CD8-positive, alpha-beta memory T cell (primary cell): ENCODE measurements around the gene EDC4. TPM values are rescaled to one million over a fixed set of nuclear protein-coding genes. Genes with fewer than 3 reads are reported as not detected.

Source experiments
- CTCF ChIA-PET: fragments of 350-600 bp; sonication (Branson Sonifier 250); formaldehyde crosslinking; loops from one replicate; lab custom pipeline; 2021; ENCODE audit warnings: antibody characterized with exemption; lab: Charles Lee
- POLR2A ChIA-PET: fragments of 350-600 bp; sonication (Branson Sonifier 250); formaldehyde crosslinking; loops from one replicate; lab custom pipeline; 2021; ENCODE audit warnings: antibody characterized with exemption; lab: Charles Lee
- DNase-seq, 5 donors: peaks; one replicate each; pipeline versions ENCODE4 v3.0.0 to v3.0.0-alpha.2; 2020 to 2022; ENCODE audit warnings: mixed read lengths in 1 of 5
- H3K27ac ChIP-seq: one replicate; pipeline ENCODE4 v1.7.0; 2013; ENCODE audit warnings: low read depth, mild to moderate bottlenecking, low read length, moderate library complexity
- H3K27me3 ChIP-seq: 2 replicates; pipeline ENCODE4 v1.7.0; 2013; ENCODE audit warnings: low read length, mild to moderate bottlenecking; ENCODE audit not compliant: insufficient read depth, poor library complexity, severe bottlenecking
- H3K36me3 ChIP-seq: 2 replicates; pipeline ENCODE4 v1.7.0; 2013; ENCODE audit warnings: mild to moderate bottlenecking, low read length, moderate library complexity; ENCODE audit not compliant: insufficient read depth
- H3K4me1 ChIP-seq: 2 replicates; pipeline ENCODE4 v1.7.0; 2013; ENCODE audit warnings: mild to moderate bottlenecking, low read length, moderate library complexity; ENCODE audit not compliant: insufficient read depth
- H3K4me3 ChIP-seq: 2 replicates; pipeline ENCODE4 v1.7.0; 2013; ENCODE audit warnings: mild to moderate bottlenecking, low read length
- H3K9me3 ChIP-seq: 2 replicates; pipeline ENCODE4 v1.7.0; 2013; ENCODE audit warnings: mild to moderate bottlenecking, low read length
- H3K27ac Mint-ChIP-seq, 8 donors: one replicate each; pipeline ENCODE4 v1.8.0; 2020 to 2021; ENCODE audit warnings: mixed read lengths in 8 of 8, mild to moderate bottlenecking in 6 of 8, inconsistent platforms in 3 of 8, moderate library complexity in 3 of 8
- H3K27me3 Mint-ChIP-seq, 2 donors: one replicate each; pipeline ENCODE4 v1.8.0; 2020 to 2021; ENCODE audit warnings: mixed read lengths in 2 of 2, mild to moderate bottlenecking in 1 of 2, moderate library complexity in 1 of 2
- H3K36me3 Mint-ChIP-seq, 3 donors: one replicate each; pipeline ENCODE4 v1.8.0; 2020 to 2021; ENCODE audit warnings: mixed read lengths in 3 of 3, inconsistent platforms in 1 of 3, mild to moderate bottlenecking in 1 of 3
- H3K4me1 Mint-ChIP-seq, 3 donors: one replicate each; pipeline ENCODE4 v1.8.0; 2020 to 2021; ENCODE audit warnings: mixed read lengths in 3 of 3, inconsistent platforms in 1 of 3, mild to moderate bottlenecking in 1 of 3
- H3K4me3 Mint-ChIP-seq, 7 donors: one replicate each; pipeline ENCODE4 v1.8.0; 2020 to 2021; ENCODE audit warnings: mixed read lengths in 7 of 7, mild to moderate bottlenecking in 6 of 7, moderate library complexity in 4 of 7, inconsistent platforms in 2 of 7
- H3K9me3 Mint-ChIP-seq, 5 donors: one replicate each; pipeline ENCODE4 v1.8.0; 2020 to 2022; ENCODE audit warnings: mixed read lengths in 5 of 5, mild to moderate bottlenecking in 3 of 5, moderate library complexity in 2 of 5, inconsistent platforms in 1 of 5
- polyA plus RNA-seq: library from polyadenylated mRNA; unstranded; fragments of 300-500 nt; fragmentation: Illumina TruSeq; gene quantifications from one replicate; pipeline ENCODE4 v1.2.3, GENCODE V29; 2021
- total RNA-seq, 2 experiments: library from RNA; stranded (reverse); gene quantifications; one replicate each; pipeline ENCODE4 v1.2.3, GENCODE V29; 2021

EDC4 gene
- total and polyA plus RNA-seq, 3 experiments from 2014 or later: 30.1 to 108 (median 105) TPM

DNA sequence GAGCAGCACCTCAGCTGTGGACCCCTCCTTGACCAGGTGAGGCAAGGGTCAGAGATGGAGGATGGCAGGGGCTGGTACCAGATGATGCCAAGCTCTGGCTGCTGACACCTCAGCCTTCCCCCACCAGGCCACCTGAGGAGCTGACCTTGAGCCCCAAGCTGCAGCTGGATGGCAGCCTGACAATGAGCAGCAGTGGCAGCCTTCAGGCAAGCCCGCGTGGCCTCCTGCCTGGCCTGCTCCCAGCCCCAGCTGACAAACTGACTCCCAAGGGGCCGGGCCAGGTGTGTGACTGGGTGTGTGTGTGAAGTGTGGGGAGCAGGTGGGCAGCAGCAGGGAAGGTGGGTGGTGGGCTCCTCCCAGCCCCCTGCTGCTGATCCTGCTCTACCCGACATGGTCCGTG lies 7.1 kb downstream of the EDC4 start:
- Histone ChIP-seq H3K27ac (no peak overlapping the region), H3K4me1 (peaks cover 14% of the 10 kb centered on the region), H3K4me3 (no peak overlapping the region), H3K9me3 (no peaks in the 10 kb centered on the region), H3K36me3 (peaks cover 84% of the 10 kb centered on the region), H3K27me3 (no peaks in the 10 kb centered on the region)
- Mint-ChIP-seq H3K9me3 (no peaks in the 10 kb centered on the region), H3K4me3 (no peak overlapping the region), H3K36me3 (peaks cover 0 to 95% (median 2%) of the 10 kb centered on the region in 3 donors), H3K4me1 (peaks cover 12 to 15% (median 14%) of the 10 kb centered on the region in 3 donors), H3K27me3 (no peaks in the 10 kb centered on the region), H3K27ac (no peak overlapping the region)
- no peak for DNase-seq
- POLR2A ChIA-PET: interaction anchor here (0.6 kb wide), 1 partner anchor 128 kb away, joined by 8 read pairs; no protein-coding TSS in a partner anchor
- CTCF ChIA-PET: interaction anchor here (0.7 to 2.5 kb wide), 6 partner anchors 11 to 359 kb away, joined by 3 to 10 read pairs (median 4); no protein-coding TSS in a partner anchor

DNA sequence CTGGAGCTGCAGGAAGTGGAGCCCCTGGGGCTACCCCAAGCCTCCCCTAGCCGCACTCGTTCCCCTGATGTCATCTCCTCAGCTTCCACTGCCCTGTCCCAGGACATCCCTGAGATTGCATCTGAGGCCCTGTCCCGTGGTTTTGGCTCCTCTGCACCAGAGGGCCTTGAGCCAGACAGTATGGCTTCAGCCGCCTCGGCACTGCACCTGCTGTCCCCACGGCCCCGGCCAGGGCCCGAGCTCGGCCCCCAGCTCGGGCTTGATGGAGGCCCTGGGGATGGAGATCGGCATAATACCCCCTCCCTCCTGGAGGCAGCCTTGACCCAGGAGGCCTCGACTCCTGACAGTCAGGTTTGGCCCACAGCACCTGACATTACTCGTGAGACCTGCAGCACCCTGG lies 7.7 kb downstream of the EDC4 start:
- Mint-ChIP-seq H3K27me3 (no peaks in the 10 kb centered on the region), H3K27ac (peak overlapping the region in 1 of 8 donors; percentile 72), H3K4me1 (peaks cover 6 to 8% (median 7%) of the 10 kb centered on the region in 3 donors), H3K36me3 (peaks cover 0 to 93% (median 2%) of the 10 kb centered on the region in 3 donors), H3K4me3 (no peak overlapping the region), H3K9me3 (no peaks in the 10 kb centered on the region)
- Histone ChIP-seq H3K36me3 (peaks cover 84% of the 10 kb centered on the region), H3K4me3 (no peak overlapping the region), H3K4me1 (peaks cover 8% of the 10 kb centered on the region), H3K9me3 (no peaks in the 10 kb centered on the region), H3K27ac (no peak overlapping the region), H3K27me3 (no peaks in the 10 kb centered on the region)
- DNase-seq: no peak
- ChIA-PET CTCF (interaction anchor here (0.7 to 4.1 kb wide), 2 partner anchors 160 to 161 kb away, joined by 4 to 44 read pairs; no protein-coding TSS in a partner anchor), POLR2A (no interaction called here)

DNA sequence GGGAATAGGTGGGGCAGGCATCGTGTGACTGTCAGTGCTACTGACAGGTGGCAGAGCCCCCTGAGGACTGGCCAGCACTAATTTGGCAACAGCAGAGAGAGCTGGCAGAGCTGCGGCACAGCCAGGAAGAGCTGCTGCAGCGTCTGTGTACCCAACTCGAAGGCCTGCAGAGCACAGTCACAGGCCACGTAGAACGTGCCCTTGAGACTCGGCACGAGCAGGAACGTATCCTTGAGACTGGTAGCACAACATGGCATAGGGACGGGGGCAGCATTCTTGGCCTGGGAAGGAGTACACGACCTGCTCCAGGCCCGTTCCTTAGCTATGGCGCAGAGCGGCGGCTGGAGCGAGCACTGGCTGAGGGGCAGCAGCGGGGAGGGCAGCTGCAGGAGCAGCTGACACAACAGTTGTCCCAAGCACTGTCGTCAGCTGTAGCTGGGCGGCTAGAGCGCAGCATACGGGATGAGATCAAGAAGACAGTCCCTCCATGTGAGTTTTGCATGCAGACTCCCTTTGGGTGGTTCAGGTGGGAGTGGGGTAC lies 8.8 kb downstream of the EDC4 start:
- Mint-ChIP-seq H3K4me3 (no peak overlapping the region), H3K27ac (no peak overlapping the region), H3K36me3 (peaks cover 0 to 90% (median 2%) of the 10 kb centered on the region in 3 donors), H3K27me3 (no peaks in the 10 kb centered on the region), H3K9me3 (no peaks in the 10 kb centered on the region), H3K4me1 (no peaks in the 10 kb centered on the region)
- no peak overlapping the region for H3K27ac ChIP-seq
- peaks cover 78% of the 10 kb centered on the region for H3K36me3 ChIP-seq
- ChIA-PET POLR2A (no interaction called here), CTCF (interaction anchor here (0.7 to 4.1 kb wide), 8 partner anchors 9 to 360 kb away, joined by 3 to 44 read pairs (median 4); partner anchors contain the start of gene CENPT)
- no peaks in the 10 kb centered on the region for H3K4me1 ChIP-seq
- no peaks in the 10 kb centered on the region for H3K27me3 ChIP-seq
- no peak overlapping the region for H3K4me3 ChIP-seq
- H3K9me3 ChIP-seq: no peaks in the 10 kb centered on the region
- DNase-seq: no peak

DNA sequence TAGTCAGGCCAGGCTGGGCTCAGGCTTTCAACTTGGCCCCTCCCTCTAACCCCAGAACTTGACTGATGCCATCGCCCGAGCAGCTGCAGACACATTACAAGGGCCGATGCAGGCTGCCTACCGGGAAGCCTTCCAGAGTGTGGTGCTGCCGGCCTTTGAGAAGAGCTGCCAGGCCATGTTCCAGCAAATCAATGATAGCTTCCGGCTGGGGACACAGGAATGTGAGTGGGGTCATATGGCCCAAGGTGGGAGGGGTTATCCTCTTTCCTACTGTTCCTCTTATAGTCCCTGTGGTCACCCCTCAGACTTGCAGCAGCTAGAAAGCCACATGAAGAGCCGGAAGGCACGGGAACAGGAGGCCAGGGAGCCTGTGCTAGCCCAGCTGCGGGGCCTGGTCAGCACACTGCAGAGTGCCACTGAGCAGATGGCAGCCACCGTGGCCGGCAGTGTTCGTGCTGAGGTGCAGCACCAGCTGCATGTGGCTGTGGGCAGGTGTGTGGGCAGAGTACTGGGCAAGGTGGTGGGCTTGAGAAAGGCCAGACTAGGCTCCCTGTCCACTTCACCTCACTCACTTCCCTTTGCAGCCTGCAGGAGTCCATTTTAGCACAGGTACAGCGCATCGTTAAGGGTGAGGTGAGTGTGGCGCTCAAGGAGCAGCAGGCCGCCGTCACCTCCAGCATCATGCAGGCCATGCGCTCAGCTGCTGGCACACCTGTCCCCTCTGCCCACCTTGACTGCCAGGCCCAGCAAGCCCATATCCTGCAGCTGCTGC lies 9.7 kb downstream of the EDC4 start:
- POLR2A ChIA-PET: no interaction called here
- no peak overlapping the region for H3K4me3 Mint-ChIP-seq
- DNase-seq: no peak
- H3K36me3 ChIP-seq: peaks cover 69% of the 10 kb centered on the region
- no peaks in the 10 kb centered on the region for H3K9me3 ChIP-seq
- no peaks in the 10 kb centered on the region for H3K27me3 ChIP-seq
- no peak overlapping the region for H3K27ac ChIP-seq
- CTCF ChIA-PET: interaction anchor here (0.7 to 4.1 kb wide), 23 partner anchors 8 to 361 kb away, joined by 3 to 44 read pairs (median 6); partner anchors contain the start of genes CENPT, CTRL, EDC4 and NFATC3
- peak overlapping the region in 1 of 8 donors; percentile 24 for H3K27ac Mint-ChIP-seq
- H3K4me1 ChIP-seq: no peaks in the 10 kb centered on the region
- H3K4me1 Mint-ChIP-seq: no peaks in the 10 kb centered on the region
- H3K27me3 Mint-ChIP-seq: no peaks in the 10 kb centered on the region
- no peaks in the 10 kb centered on the region for H3K9me3 Mint-ChIP-seq
- peaks cover 0 to 84% (median 2%) of the 10 kb centered on the region in 3 donors for H3K36me3 Mint-ChIP-seq
- no peak overlapping the region for H3K4me3 ChIP-seq

DNA sequence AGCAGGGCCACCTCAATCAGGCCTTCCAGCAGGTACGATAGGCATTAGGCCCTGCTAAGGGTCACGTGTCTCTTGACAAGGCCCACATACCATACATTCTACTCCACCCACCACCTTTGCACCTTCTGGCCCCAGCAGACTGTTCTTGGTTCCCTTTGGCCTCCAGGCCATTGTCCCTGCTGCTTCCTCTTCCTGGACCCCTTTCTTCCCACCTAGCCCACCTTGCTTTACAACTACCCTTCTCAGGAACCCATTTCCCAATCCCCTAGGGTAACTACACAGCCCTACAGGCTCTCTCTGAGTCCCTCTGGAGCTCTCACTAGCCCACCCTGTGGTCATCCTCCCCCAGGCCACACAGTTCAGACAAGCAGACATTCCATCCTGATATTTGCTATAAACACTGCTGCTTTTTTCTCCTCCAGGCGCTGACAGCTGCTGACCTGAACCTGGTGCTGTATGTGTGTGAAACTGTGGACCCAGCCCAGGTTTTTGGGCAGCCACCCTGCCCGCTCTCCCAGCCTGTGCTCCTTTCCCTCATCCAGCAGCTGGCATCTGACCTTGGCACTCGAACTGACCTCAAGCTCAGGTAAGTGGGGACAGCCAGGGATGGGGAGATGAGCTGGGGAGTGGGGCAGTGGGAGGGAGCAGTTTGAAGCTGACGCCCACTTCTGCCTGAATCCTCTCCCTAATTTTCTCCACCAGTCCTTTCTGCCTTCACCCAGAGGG lies 10.5 kb downstream of the EDC4 start:
- H3K4me3 ChIP-seq: no peak overlapping the region
- H3K4me1 ChIP-seq: no peaks in the 10 kb centered on the region
- Mint-ChIP-seq H3K4me1 (no peaks in the 10 kb centered on the region), H3K27me3 (no peaks in the 10 kb centered on the region), H3K9me3 (no peaks in the 10 kb centered on the region), H3K27ac (peak overlapping the region in 3 of 8 donors; percentile 17 to 82 (median 24)), H3K36me3 (peaks cover 0 to 76% (median 2%) of the 10 kb centered on the region in 3 donors), H3K4me3 (no peak overlapping the region)
- no peaks in the 10 kb centered on the region for H3K9me3 ChIP-seq
- DNase-seq: no peak
- no peak overlapping the region for H3K27ac ChIP-seq
- peaks cover 62% of the 10 kb centered on the region for H3K36me3 ChIP-seq
- no peaks in the 10 kb centered on the region for H3K27me3 ChIP-seq
- ChIA-PET POLR2A (interaction anchor here (0.5 kb wide), 1 partner anchor 557 kb away, joined by 3 read pairs; no protein-coding TSS in a partner anchor), CTCF (interaction anchor here (0.7 to 4.1 kb wide), 51 partner anchors 9 to 408 kb away, joined by 3 to 44 read pairs (median 5); partner anchors contain the start of genes CTRL, DDX28, DUS2 and EDC4)

DNA sequence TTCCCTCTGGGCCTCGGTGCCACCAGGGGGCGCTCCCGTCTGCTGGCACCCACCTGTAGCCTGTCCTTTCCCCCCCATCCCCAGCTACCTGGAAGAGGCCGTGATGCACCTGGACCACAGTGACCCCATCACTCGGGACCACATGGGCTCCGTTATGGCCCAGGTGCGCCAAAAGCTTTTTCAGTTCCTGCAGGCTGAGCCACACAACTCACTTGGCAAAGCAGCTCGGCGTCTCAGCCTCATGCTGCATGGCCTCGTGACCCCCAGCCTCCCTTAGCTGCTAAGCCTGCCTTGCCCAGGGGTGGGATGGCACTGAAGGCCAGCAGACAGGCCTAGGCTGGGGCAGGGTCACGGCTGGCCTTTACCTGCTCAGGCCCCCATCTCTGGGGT lies 11.0 kb downstream of the EDC4 start:
- CTCF ChIA-PET: interaction anchor here (0.7 to 4.1 kb wide), 53 partner anchors 9 to 407 kb away, joined by 3 to 44 read pairs (median 5); partner anchors contain the start of genes CTRL, DDX28, DUS2 and EDC4
- Mint-ChIP-seq H3K36me3 (peaks cover 0 to 71% (median 2%) of the 10 kb centered on the region in 3 donors), H3K9me3 (no peaks in the 10 kb centered on the region), H3K4me3 (no peak overlapping the region), H3K4me1 (no peaks in the 10 kb centered on the region), H3K27me3 (no peaks in the 10 kb centered on the region), H3K27ac (peak overlapping the region in 3 of 8 donors; percentile 17 to 82 (median 24))
- Histone ChIP-seq H3K4me1 (no peaks in the 10 kb centered on the region), H3K27me3 (no peaks in the 10 kb centered on the region), H3K36me3 (peaks cover 56% of the 10 kb centered on the region), H3K9me3 (no peaks in the 10 kb centered on the region), H3K4me3 (no peak overlapping the region), H3K27ac (no peak overlapping the region)
- DNase-seq: peak; percentile 66 to 80 (median 67)
- POLR2A ChIA-PET: interaction anchor here (1.0 kb wide), 1 partner anchor 157 kb away, joined by 3 read pairs; no protein-coding TSS in a partner anchor

DNA sequence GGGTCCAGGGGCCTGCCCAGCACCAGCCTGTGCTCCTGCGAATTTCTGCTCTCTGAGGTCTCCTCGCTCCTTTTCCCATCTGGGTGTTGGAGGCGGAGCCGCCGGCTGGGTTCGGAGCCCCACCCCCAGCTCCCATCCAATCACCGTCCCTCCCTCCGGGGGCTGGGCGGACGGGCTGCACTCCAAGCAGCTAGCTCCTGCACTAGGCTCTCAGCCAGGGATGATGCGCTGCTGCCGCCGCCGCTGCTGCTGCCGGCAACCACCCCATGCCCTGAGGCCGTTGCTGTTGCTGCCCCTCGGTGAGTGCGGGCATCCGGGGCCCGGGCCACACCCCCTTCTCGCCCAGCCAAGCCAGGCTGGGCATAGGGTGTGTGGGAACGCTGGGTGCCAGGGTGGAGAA lies 11.8 kb downstream of the EDC4 start, which contains the start of gene NRN1L:
Gene NRN1L, plus strand, starts transcription at position 202 of the 400 bp plus-strand sequence. Its CDS starts 19 bp downstream, at position 221.
- no peak within 1 kb of the TSS for H3K4me3 Mint-ChIP-seq
- H3K27me3 Mint-ChIP-seq: no peaks in the 10 kb centered on the region
- Histone ChIP-seq H3K9me3 (no peaks in the 10 kb centered on the region), H3K4me1 (no peaks in the 10 kb centered on the region), H3K4me3 (no peak within 1 kb of the TSS), H3K27ac (no peak within 1 kb of the TSS), H3K36me3 (peaks cover 48% of the 10 kb centered on the region), H3K27me3 (no peaks in the 10 kb centered on the region)
- H3K9me3 Mint-ChIP-seq: no peaks in the 10 kb centered on the region
- DNase-seq: no peak
- peak within 1 kb of the TSS in 3 of 8 donors; percentile 24 to 82 (median 77) for H3K27ac Mint-ChIP-seq
- CTCF ChIA-PET: interaction anchor here (0.8 to 4.1 kb wide), 23 partner anchors 8 to 363 kb away, joined by 3 to 44 read pairs (median 6); partner anchors contain the start of genes DDX28, DUS2, EDC4 and PSKH1
- no peaks in the 10 kb centered on the region for H3K4me1 Mint-ChIP-seq
- POLR2A ChIA-PET: interaction anchor here (0.5 to 1.0 kb wide), 2 partner anchors 156 to 358 kb away, joined by 3 to 4 read pairs; no protein-coding TSS in a partner anchor
- peaks cover 0 to 63% (median 2%) of the 10 kb centered on the region in 3 donors for H3K36me3 Mint-ChIP-seq
